GM19099 (cell line): ENCODE data around the gene BCAS2.

Source experiments
- POLR2A ChIP-seq: IDR thresholded peaks from 3 replicates; pipeline ENCODE4 v1.6.1; 2011; ENCODE audit warnings: low read depth; ENCODE audit not compliant: insufficient read length; ENCODE audit errors: extremely low read depth

The BCAS2 gene

DNA sequence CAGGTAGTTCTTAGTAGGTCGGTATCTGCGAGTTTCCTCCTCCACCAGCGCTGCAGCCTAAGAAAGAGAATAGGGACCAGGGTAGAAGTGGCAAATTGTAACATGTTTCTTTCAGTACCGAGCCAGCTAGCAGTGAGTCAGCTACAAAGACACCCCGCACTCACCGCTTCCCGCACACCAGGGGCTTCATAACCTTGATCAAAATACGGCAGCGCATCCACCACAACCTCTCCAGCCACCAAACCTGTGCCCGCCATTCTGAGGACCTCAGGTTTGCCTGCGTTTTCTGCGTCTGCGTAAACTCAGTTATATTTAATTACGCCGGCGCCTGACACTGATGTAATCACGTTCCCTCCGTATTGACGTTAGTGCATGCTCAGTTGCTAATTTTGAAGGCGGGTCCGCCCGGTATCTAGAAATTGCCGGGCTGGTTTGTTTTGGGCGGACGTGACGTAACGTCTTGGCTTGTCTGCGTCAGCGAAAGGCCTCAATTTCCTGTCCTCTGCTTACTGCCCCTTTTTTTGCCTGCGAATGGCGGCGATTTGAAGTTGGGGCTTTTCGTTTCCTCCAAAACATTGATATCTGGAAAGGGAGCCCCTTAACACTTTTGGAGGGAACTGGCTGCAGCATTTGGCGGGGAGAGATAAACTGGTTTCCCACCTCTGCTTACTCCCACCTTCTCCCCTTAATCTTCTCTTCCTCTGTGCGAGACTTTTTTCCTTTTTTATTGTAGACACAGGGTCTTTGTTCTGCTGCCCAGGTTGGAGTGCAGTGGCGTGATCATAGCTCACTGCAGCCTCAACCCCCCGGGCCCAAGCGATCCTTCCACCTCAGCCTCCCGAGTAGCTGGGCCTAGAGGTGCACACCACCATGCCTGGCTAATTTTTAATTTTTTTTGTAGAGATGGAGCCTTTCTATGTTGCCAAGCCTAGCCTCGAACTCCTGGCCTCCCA lies at the start of gene BCAS2:
Gene BCAS2 (minus strand): TSS at position 281 of the 953 bp plus-strand sequence. CDS start 24 bp downstream, at position 257.
- peak; percentile 96 for TF ChIP-seq POLR2A

DNA sequence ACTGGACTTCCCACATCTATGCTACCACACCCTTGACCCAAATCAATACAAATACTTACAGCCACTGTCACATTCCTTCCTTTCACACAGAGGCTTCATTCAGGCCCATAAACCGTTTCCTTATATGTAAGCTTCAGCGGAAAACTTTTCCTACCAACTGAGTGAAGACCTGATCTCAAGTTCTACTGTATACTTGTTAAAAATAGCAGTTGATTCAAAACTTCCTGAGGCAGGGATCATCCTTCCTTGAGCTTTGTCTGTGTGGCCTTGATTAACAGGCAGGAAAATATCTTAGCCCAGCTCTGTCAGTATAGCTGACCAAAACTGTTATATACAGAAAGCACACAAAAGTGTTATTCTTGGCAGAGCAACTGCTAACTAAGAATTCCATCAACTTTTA lies 45.7 kb upstream of the BCAS2 start:
- TF ChIP-seq POLR2A, result no peak

DNA sequence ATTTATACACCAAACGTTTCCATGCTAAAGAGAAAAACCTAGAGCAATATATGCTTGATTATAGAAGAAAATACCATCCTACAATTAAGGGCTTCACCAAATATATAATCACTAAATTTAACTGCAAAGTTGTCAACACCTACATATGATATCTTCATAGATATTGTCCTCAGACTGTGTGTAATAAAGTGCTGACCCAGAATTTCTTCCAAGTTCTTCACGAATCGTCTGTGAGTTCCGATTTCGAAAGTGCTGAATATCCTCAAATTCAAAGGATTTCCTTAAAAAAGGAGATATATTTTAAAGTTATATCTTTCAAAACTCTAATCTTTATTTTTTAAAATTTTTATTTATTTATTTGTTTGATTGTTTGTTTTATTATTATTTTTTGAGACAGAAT lies 41.9 kb upstream of the BCAS2 start:
- no peak for TF ChIP-seq POLR2A

DNA sequence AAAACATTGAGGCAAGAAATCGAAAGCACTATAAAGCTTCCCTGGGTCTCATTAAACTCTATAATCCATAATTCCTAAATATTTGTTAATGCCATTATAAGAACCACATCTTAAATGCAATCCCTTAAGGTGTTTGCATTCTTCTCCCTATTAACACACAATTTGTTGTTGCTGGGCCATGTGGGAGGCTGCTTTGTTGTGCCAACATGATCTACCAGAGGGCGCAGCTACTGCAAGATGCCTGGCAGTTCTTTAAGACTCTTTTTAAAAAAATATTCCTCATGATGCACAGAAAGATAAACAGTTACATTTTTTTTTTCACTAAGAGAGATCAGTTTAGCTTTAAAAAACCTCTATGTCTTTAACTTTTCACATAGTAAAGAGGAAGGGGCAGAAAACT lies 39.0 kb upstream of the BCAS2 start:
- no peak for TF ChIP-seq POLR2A

DNA sequence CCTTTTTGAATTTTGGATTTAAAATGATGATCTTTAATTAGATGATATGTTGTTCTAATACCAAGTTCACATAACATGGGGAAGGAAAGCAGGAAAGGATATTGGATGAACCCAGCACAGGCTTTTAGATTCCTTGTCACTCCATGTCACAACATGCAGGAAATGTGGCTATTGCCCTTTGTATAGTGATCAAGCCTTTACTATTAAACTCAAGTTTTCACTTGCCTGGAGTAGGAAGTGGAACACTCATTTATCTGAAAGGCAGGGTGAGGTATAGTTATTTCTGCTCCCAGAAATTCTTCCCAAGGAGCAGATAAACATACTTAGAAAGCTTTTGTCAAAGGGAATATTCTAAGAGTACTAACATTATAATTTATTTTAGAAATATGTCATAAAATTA lies 37.2 kb upstream of the BCAS2 start:
- no peak for TF ChIP-seq POLR2A

DNA sequence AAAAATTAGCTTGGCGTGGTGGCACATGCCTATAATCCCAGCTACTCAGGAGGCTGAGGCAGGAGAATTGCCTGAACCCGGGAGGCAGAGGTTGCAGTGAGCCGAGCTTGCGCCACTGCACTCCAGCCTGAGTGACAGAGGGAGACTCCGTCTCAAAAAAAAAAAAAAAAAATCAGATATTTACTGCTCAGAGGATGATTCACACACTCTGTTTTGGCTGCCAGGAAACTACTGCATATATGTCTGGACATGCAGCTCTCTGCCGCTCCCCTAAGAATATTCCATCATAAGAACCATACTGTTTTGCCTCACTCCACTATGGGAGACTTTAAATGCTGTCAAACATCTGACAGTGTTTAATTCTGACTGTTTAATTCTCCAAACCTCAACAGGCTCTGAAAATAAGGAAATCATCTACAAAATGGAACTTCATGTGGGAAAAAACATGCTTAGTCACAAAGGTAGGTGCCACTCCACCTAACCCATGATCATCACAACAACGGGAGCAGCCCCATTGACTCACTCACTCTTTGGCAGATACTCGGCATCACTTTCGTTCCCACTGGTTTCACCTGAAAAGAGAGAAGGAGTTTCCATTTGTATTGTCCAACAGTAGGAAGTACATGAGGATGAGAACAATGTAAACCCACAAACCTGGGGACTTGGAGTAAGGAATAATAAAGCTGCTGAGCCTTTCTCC lies 29.3 kb upstream of the BCAS2 start:
- no peak for TF ChIP-seq POLR2A

DNA sequence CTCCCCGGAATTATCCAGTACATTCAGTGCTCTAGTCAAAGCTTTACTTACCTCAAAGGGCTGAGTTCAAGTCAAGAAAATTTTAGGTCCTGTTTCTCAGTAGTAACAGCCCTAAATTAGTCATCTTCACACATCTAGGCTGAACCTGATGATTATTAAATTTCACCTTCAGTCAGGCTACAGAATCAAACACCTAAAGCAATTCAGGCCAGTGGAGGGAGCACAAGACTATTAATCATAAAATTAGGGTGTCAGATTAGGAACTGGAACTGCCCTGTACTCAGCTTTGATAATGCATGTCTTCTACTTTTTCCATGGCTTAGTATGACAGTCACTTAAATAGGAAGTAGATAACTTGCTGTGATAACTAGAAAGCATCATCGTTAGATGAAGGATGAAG lies 28.4 kb upstream of the BCAS2 start:
- TF ChIP-seq POLR2A, result no peak

DNA sequence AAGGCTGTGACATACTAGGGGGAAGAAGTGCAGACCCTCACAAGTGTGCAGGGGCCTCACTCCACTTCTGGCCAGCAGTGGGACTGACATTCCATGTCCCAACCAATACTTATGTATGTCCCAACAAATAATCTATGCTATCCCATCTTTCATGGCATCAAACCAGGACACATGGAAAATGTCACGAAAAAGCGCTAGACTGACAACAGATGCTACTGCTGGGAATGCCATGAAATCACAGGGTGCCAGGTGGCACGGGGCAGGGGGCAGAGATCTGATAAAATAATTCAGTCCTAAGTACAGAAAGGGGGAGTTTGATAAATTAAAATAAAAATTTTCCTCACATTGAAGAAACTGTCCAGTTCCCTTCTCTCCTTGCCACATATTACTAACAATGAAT lies 27.6 kb upstream of the BCAS2 start:
- TF ChIP-seq POLR2A, result no peak

DNA sequence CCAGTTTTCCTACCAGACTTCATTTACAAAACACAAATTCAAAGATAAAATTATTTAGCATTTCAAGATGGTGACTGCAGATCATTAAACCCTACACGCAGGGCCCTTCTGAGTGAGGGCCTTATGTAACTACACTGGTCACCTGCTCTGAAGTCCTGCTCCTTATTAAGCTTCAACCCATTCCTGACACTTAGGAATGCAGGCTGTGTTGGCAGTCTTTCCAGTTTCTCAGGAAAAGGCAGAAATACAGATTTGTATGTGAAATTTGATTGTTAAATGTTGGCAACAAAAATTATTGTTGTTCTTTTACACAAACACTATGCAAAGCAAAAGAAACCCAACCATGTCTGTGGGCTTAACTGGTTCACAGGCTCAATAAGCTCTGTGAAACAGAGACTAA lies 25.8 kb upstream of the BCAS2 start:
- no peak for TF ChIP-seq POLR2A

DNA sequence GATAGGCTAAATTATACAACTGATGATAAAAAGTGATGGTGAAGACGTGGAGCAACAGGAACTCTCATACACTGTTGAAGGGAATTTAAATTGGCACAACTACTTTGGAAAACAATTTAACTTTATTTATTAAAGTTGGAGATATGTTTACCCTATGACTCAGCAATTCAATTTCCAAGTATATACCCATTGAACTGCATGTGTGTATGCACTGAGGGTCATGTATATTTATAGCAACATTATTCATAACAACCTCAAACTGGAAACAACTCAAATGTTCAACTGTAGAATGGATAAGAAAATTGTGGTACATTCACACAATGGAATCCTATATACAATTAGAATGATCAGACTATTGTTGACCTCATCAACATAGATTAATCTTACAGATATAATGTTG lies 16.5 kb upstream of the BCAS2 start:
- no peak for TF ChIP-seq POLR2A

DNA sequence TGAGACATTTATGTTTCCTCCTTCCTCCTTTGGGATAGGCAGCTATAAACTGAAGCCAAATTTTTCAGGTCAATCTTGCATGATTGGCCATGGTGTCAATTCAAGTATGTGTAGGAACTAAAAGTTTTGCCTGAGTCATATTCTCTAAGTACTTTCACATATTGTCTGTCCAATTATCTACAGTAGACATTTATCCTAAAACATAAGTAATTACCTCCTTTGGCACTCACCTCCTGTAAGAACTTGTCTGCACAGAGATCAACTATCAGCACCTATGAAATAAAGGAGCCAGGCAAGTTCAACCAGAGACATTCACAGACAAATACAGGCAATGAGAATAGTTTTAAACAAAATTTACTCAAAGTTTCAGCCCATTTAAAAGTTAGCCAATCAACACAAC lies 14.2 kb upstream of the BCAS2 start:
- TF ChIP-seq POLR2A, result no peak

DNA sequence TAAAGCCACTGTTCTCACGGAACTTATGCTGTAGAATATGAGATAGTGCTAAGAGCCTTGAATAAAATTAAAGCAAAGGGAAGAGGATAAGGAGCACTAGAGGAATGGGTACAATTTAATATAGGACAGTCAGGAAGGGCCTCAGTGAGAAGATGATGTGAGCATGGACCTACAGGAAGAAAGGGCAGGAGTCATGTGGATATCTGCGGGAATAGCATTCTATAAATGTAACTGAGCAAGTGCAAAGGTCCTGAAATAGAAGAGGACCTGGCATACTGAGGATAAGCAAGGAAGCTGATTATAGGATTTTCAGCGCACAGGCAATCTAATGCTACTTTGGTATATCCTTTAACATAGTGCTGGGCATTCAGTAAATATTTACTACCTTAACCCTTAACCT lies 12.6 kb upstream of the BCAS2 start:
- TF ChIP-seq POLR2A, result no peak

DNA sequence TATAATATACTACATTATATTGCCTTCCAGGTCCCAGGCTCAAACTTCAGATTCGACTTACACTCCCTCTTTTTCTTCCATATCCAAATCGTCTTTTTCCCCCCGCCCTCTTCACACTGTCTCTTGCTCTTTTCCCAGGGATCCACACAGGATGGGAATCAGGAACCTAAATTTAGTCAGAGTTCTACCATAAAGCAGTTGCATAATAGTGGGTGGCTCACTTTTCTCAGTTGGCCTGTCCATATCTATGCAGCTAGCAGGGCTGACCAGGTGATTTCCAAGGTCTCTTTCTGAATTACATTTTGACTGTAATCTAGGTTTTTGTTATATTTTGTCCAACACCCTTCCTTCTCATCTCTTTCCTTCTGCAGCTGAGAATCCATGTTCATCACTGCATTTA lies 7.7 kb upstream of the BCAS2 start:
- TF ChIP-seq POLR2A, result no peak

DNA sequence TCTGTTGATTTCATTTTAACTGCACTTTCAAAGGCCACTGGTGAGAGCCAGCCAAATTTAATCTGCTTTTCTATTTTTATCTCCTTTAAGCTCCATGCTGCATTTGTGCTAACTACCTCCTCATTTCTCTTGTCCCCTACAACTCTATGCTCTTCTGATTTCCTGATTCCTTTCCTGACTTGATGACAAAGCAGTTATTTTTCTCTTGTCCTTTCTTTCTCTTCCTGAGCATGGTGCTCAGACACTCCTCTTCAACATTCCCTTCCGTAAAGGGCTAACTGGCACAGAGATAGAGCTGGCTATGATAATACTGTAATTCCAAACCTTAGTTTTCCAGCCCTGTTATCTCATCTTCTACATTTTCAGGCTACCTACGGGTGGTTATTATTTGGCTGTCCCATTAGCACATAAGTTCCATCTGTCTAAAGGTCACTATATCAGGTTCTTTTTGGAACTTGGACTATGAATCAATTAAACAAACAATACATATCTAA lies 6.8 kb upstream of the BCAS2 start:
- no peak for TF ChIP-seq POLR2A

DNA sequence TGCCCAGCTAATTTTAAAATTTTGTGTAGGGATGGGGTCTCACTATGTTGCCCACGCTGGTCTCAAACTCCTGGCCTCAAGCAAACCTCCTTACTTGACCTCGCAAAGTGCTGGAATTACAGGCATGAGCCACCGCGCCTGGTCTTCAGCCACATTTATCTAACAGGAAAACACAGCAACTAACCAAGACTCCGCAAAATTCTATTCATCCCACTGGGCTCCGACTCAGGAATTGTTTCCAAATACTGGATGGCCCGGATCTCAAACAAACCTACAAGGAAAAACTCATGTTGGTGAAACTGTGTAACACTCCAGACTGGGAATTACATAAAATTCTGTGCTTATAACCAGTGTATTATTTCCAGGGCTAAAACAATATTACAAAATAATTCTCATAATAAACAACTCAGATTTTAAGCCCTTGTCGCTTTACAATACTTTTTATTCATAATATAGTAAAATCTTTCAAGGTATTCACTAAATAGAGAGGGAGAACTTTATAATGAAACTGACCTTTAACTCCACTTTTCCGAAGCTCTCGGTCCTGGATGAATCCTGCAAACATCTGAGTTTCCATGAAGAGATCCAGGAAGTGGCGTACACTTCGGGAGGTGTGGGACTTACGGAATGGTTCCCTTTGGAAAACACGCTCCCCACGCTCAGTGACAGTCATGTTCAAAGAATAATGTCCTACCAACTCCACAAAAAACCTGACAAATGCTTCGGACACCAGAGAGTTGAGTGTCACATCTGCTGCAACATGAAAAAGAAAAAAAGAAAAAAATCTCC lies 6.0 kb upstream of the BCAS2 start:
- no peak for TF ChIP-seq POLR2A
